BJ (cell line): ENCODE data around the gene LARP7. TPM values are rescaled to one million over a fixed set of nuclear protein-coding genes. Genes with fewer than 3 reads are reported as not detected.

ENCODE experiments used
- CTCF ChIA-PET: fragments of 350-600 bp; formaldehyde crosslinking; extraction: SDS; loops from one replicate; lab custom pipeline; 2021; ENCODE audit warnings: antibody characterized with exemption, inconsistent platforms; lab: Yijun Ruan, JAX
- POLR2A ChIA-PET: fragments of 300-600 bp; sonication (Branson Sonifier 250); formaldehyde crosslinking; extraction: SDS; loops from one replicate; lab custom pipeline; 2021; ENCODE audit warnings: antibody characterized with exemption; lab: Charles Lee
- DNase-seq: peaks from one replicate; pipeline ENCODE4 v3.0.0-alpha.2; 2011; ENCODE audit warnings: low read depth
- H3K27me3 ChIP-seq: 2 replicates; pipeline ENCODE4 v1.6.0; 2011; ENCODE audit warnings: low read length; ENCODE audit not compliant: control insufficient read depth, insufficient read depth
- H3K36me3 ChIP-seq: 2 replicates; pipeline ENCODE4 v1.5.1; 2011; ENCODE audit warnings: low read length; ENCODE audit not compliant: control insufficient read depth, insufficient read depth
- H3K4me3 ChIP-seq: 2 replicates; pipeline ENCODE4 v1.5.1; 2011; ENCODE audit warnings: low read depth, mild to moderate bottlenecking, control low read depth, low read length
- CTCF ChIP-seq: IDR thresholded peaks from 2 replicates; pipeline ENCODE4 v1.5.1; 2011; ENCODE audit warnings: low read depth, mild to moderate bottlenecking, control low read depth, inconsistent platforms, low read length, moderate library complexity; ENCODE audit not compliant: insufficient read depth
- polyA plus RNA-seq: library from polyadenylated mRNA; depleted of rRNA; stranded (reverse); fragments of >200 nt; gene quantifications from 2 replicates; pipeline ENCODE4 v1.2.3, GENCODE V29; 2011

Gene LARP7
- polyA plus RNA-seq, 1 experiment = 6.3 TPM

GRCh38 chr4:112673076-112673475, 36.1 kb downstream of the LARP7 start:
- DNase-seq = no peak
- no peaks in the 10 kb centered on the region for H3K36me3 ChIP-seq
- no peak for TF ChIP-seq CTCF
- H3K4me3 ChIP-seq = no peak overlapping the region
- ChIA-PET CTCF (interaction anchor here (0.7 kb wide), 1 partner anchor 15 kb away, joined by 4 read pairs; no protein-coding TSS in a partner anchor), POLR2A (no interaction called here)
- H3K27me3 ChIP-seq = 0 out of 2 replicates have a peak, but pooled peaks cover 1% of the 10 kb centered on the region

GRCh38 chr4:112673686-112674085, 36.7 kb downstream of the LARP7 start:
- no peaks in the 10 kb centered on the region for H3K36me3 ChIP-seq
- H3K4me3 ChIP-seq = no peak overlapping the region
- no peak for TF ChIP-seq CTCF
- POLR2A ChIA-PET = no interaction called here
- 0 out of 2 replicates have a peak, but pooled peaks cover 1% of the 10 kb centered on the region for H3K27me3 ChIP-seq
- DNase-seq = no peak
- CTCF ChIA-PET = no interaction called here

- CTCF ChIA-PET = no interaction called here
- 0 out of 2 replicates have a peak, but pooled peaks cover 1% of the 10 kb centered on the region for H3K27me3 ChIP-seq
- no peak for DNase-seq
- H3K4me3 ChIP-seq = no peak overlapping the region
- TF ChIP-seq CTCF = no peak
- POLR2A ChIA-PET = no interaction called here
- H3K36me3 ChIP-seq = no peaks in the 10 kb centered on the region
Measured at GRCh38 chr4:112674376-112674775, 37.4 kb downstream of the LARP7 start.

- DNase-seq = no peak
- TF ChIP-seq CTCF = no peak
Measured at GRCh38 chr4:112677519-112678091, 40.7 kb downstream of the LARP7 start.

GRCh38 chr4:112680996-112681395, 44.1 kb downstream of the LARP7 start:
- POLR2A ChIA-PET = no interaction called here
- TF ChIP-seq CTCF = no peak
- Histone ChIP-seq H3K36me3 (no peaks in the 10 kb centered on the region), H3K4me3 (no peak overlapping the region), H3K27me3 (no peaks in the 10 kb centered on the region)
- no peak for DNase-seq
- CTCF ChIA-PET = interaction anchor here (1.2 kb wide), 1 partner anchor 81 kb away, joined by 4 read pairs; no protein-coding TSS in a partner anchor

More at GRCh38 chr4:112677519-112678091, 40.7 kb downstream of the LARP7 start:
- ChIA-PET POLR2A (no interaction called here), CTCF (no interaction called here)
- no peaks in the 10 kb centered on the region for H3K36me3 ChIP-seq
- H3K4me3 ChIP-seq = no peak overlapping the region
- H3K27me3 ChIP-seq = 0 out of 2 replicates have a peak, but pooled peaks cover 1% of the 10 kb centered on the region
